DOHH2 (cell line): ENCODE measurements around the gene GK2.

ENCODE experiments used
- CTCF ChIP-seq: fragments of 200-600 bp; sonication (generic); IDR thresholded peaks from one replicate; pipeline ENCODE4 v1.5.1; 2014; ENCODE audit warnings: antibody characterized with exemption, mild to moderate bottlenecking, low read depth, low read length; ENCODE audit not compliant: poor library complexity, severe bottlenecking
- EZH2phosphoT487 ChIP-seq: fragments of 200-600 bp; sonication (generic); IDR thresholded peaks from 2 replicates; pipeline ENCODE4 v1.6.1; 2017; ENCODE audit warnings: borderline replicate concordance, mild to moderate bottlenecking, antibody characterized with exemption, low read length, moderate library complexity, mixed read lengths

GRCh38 chr4:79421483-79421882 lies 13.5 kb upstream of the GK2 start:
- TF ChIP-seq CTCF, result no peak
- no peak for TF ChIP-seq EZH2phosphoT487
